Activated T-cell treated with anti-CD3 and anti-CD28 coated beads for 1 hour (primary cell): ENCODE data around the gene MBOAT7.
"Not testable (repeated sequence)": the region's sequence is repeated elsewhere in the genome, so short reads cannot be mapped to it uniquely, and the experiment has no call there.

Experiments
- DNase-seq: peaks from one replicate; pipeline ENCODE4 v3.0.0-alpha.2; 2020; ENCODE audit warnings: low read depth

Gene MBOAT7

GRCh38 chr19:54209058-54209810 is 19.9 kb upstream of the MBOAT7 start:
- no peak for DNase-seq

- no peak for DNase-seq
Observed at GRCh38 chr19:54208784-54209057, 19.3 kb upstream of the MBOAT7 start.

GRCh38 chr19:54207983-54208783 is 18.8 kb upstream of the MBOAT7 start:
- no peak for DNase-seq

DNA sequence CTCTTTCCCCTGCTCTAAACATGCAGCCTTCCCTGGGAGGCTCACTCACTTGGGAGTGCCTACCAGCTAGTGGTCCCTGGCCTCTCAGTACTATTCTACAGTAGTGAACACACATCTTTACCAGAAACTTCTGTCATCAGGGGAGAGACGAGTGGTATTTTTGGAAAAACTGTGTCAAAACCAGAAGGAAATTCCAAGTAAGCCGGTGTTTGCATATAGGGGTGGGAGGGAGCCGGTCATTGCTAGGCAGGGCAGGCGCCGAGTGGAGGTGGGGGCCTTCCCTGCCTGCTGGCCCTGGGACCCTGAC is 18.2 kb upstream of the MBOAT7 start:
- DNase-seq: no peak

DNA sequence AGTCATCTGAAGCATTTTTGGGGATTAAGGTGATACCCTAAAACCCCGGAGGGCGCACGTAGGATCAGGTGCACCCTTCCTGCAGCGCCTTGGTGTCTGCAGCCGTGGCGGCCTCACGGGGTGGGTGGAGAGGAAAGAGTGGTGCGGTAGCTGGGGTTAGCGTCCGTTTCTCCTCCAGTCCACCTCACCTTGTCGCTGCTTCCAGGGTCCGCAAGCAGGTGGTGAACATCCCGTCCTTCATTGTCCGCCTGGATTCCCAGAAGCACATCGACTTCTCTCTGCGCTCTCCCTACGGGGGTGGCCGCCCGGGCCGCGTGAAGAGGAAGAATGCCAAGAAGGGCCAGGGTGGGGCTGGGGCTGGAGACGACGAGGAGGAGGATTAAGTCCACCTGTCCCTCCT is 17.8 kb upstream of the MBOAT7 start:
- DNase-seq: not testable (repeated sequence)

- no peak for DNase-seq
Observed at GRCh38 chr19:54206831-54207177, 17.4 kb upstream of the MBOAT7 start.

DNA sequence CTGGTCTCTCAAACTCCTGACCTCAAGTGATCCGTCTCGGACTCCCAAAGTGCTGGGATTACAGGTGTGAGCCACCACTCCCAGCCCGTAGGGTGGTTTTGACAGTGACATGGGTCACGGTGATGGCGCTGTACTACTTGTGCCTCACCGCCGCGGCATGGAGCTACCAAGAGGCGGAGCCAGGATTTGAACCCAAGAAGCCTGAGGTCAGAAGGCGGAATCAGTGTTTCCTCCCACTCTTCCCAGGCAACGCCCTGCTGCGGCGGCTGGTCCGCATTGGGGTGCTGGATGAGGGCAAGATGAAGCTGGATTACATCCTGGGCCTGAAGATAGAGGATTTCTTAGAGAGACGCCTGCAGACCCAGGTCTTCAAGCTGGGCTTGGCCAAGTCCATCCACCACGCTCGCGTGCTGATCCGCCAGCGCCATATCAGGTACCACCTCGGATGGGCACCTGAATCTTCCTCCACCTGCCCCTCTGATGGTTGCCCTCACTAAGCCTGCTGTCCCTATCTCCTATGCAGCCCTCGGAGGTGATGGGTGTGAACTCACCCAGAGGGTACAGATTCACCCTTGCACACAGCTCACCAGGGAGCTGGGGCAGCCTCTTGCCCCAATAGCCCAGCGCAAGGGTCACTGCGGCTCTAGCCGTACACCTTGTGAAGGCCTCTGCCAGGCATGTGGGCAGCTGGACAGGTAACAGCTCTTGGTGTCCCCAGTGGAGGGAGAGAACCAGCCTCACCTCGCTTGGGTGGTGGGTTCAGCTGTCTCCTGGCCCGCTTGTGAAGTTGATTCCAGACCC is 16.9 kb upstream of the MBOAT7 start:
- no peak for DNase-seq

DNA sequence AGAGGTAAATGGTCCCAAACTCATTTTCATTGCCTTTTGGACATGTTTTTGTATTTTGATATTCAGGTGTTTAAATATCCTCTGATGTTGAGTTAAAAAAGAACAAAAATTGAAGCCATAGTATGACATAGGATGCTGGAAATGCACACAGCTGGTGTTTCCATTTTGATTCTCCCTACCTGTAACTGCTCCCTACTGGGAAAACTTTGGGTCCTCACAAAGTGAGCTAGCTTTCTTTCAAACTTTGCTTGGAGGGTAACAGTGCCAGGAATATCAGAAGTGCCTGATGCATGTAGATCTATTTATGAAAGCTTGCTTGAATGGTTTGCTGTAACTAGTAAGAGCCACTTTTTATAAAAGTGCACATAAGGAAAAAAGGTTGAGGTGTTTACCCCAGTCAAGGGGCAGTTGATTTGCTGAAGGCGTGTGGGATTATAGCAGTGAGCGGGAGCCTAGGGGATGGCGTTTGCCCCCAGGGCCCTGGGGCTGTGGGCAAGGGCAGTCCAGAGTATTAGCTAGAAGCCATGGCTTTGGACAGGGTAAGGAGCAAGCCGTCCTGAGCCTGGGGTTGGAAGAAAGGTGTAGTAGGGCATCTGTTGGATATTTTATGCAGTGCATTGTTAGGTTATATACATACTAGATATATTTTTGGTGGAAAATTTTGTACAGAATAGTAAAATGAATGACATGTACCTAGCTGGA is 15.5 kb upstream of the MBOAT7 start:
- DNase-seq: no peak

- no peak for DNase-seq
Observed at GRCh38 chr19:54203151-54203611, 13.8 kb upstream of the MBOAT7 start.

DNA sequence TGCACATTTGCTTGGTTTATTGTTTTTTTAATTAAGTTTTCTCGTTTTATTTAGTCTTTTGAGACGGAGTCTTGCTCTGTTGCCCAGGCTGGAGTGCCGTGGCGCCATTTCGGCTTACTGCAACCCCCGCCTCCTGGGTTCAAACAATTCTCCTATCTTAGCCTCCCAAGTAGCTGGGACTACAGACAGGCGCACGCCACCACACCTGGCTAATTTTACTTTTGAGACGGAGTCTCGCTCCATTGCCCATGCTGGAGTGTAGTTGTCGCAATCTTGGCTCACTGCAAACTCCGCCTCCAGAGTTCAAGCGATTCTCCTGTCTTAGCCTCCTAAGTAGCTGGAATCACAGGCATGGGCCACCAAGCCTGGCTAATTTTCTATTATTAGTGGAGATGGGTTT is 12.6 kb upstream of the MBOAT7 start:
- no peak for DNase-seq

DNA sequence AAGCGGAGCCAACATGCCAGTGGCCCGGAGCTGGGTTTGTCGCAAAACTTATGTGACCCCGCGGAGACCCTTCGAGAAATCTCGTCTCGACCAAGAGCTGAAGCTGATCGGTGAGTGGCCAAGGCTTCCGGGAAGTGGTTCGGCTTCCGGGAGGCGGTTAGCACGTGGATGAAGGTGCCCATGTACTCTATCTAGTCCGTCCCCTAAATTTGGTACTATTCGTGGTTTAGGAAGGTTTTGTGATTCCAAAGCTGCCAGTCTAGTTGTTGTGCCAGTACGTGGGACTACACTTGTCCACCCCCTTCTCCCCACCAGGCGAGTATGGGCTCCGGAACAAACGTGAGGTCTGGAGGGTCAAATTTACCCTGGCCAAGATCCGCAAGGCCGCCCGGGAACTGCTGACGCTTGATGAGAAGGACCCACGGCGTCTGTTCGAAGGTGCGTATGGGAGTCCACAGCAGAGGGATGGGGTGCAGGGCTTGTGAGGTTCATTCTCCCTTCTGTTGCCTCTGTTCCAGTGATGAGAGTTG is 11.9 kb upstream of the MBOAT7 start:
- no peak for DNase-seq

DNA sequence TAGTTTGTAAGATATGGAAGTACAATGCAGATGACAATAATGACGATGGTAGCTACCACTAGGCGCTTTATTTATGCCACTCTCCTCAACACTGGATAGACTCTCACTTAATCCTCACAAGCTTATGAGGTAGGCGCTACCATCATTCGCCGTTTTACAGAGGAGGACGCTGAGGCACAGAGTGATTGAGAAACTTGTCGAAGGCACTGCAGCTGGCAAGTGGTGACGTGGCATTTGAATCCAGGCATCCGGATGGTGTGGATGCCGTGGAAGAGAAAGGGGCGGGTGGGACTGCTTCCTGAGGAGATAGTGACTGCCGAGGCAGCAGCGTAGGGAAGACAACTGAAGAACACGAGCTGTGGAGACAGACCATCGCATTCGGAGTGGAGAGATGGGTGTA is 10.0 kb upstream of the MBOAT7 start:
- DNase-seq: no peak

- no peak for DNase-seq
Observed at GRCh38 chr19:54197121-54197520, 7.7 kb upstream of the MBOAT7 start.

DNA sequence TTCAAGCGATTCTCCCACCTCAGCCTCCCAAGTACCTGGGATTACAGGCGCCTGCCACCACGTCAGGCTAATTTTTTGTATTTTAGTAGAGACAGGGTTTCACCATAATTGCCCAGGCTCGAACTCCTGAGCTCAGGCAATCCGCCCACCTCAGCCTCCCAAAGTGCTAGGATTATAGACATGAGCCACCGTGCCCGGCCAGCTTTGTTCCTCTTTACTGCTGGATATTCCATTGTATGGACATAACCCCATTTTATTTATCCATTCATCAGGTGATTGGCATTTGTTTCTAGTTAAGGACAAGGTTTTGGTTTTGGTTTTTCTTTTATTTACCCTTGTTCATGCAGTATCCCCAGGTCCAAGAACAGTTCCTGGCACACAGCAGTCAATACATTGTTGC is 7.2 kb upstream of the MBOAT7 start:
- no peak for DNase-seq

- not testable (repeated sequence) for DNase-seq
Observed at GRCh38 chr19:54194463-54194862, 5.1 kb upstream of the MBOAT7 start.

GRCh38 chr19:54193011-54193410 is 3.6 kb upstream of the MBOAT7 start:
- DNase-seq: no peak

DNA sequence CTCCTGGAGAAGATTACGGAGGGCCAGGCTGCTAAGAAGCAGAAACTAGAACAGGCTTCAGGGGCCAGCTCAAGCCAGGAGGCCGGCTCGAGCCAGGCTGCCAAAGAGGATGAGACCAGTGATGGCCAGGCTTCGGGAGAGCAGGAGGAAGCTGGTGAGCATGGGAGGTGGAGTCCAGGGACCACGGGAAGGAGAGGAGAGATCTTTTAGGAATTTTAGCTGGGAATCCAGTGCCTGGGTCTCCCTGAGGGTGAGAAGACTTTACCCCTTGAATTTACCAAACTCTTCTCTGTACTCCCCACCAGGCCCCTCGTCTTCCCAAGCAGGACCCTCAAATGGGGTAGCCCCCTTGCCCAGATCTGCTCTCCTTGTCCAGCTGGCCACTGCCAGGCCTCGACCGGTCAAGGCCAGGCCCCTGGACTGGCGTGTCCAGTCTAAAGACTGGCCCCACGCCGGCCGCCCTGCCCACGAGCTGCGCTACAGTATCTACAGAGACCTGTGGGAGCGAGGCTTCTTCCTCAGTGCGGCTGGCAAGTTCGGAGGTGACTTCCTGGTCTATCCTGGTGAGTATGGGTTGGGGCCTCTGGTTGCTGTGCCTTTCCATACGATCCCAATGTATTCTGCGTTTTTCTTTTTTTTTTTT is 2.6 kb upstream of the MBOAT7 start:
- no peak for DNase-seq

DNA sequence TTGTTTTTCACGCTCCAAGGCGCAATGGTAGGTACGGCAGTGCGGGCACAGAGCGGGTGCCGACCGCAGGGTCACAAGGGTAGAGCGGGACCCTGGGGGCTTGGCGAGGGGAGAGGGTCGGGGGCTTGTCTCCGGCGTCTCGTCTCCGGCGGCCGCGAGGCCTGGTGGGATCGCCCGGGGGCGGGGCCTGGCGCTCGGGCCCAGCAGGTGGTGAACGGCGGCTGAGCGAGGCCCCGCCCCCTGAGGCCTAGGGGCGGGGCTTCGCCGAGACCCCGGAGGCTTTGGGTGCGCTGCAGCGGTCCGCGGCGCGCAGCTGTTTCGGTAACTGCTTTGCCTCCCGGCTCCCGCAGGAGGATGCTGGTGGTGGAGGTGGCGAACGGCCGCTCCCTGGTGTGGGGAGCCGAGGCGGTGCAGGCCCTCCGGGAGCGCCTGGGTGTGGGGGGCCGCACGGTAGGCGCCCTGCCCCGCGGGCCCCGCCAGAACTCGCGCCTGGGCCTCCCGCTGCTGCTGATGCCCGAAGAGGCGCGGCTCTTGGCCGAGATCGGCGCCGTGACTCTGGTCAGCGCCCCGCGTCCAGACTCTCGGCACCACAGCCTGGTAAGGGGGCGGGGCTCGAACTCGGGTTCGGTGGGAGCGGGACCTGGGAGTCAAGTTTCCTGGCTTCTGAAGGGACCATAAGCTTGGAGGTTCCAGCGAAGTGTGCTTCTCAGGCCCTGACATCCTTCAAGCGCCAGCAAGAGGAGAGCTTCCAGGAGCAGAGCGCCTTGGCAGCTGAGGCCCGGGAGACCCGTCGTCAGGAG is 1.8 kb upstream of the MBOAT7 start, which contains the start of gene TSEN34:
Gene TSEN34, plus strand, starts transcription at position 298 of the 800 bp plus-strand sequence. Its CDS starts 57 bp downstream, at position 355.
- peak; percentile 81 for DNase-seq

DNA sequence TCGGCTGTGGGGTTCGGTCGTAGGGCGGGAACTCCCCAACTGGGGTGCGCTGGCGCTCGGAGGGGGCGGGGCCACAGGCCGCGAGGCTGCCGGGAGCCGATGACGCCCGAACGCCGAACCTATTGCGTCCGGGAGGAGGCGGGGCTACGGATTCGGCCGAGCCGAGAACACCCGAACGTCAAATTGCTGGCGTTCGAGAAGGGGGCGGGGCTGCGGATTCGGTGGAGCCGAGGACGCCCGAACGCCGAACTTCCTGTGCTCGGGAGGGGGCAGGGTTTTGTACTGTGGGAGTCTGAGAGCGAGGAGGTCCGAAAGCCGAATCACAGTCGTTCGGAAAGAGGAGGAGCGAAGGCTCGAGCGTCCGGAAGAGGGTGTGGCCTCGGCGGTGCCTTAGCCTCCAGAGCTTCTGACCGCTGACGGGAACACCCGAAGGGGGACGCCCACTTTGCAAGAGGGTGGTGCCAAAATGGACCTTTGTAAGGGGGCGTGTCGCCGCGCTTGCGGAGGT is 1.2 kb upstream of the MBOAT7 start:
- DNase-seq: peak; percentile 100

DNA sequence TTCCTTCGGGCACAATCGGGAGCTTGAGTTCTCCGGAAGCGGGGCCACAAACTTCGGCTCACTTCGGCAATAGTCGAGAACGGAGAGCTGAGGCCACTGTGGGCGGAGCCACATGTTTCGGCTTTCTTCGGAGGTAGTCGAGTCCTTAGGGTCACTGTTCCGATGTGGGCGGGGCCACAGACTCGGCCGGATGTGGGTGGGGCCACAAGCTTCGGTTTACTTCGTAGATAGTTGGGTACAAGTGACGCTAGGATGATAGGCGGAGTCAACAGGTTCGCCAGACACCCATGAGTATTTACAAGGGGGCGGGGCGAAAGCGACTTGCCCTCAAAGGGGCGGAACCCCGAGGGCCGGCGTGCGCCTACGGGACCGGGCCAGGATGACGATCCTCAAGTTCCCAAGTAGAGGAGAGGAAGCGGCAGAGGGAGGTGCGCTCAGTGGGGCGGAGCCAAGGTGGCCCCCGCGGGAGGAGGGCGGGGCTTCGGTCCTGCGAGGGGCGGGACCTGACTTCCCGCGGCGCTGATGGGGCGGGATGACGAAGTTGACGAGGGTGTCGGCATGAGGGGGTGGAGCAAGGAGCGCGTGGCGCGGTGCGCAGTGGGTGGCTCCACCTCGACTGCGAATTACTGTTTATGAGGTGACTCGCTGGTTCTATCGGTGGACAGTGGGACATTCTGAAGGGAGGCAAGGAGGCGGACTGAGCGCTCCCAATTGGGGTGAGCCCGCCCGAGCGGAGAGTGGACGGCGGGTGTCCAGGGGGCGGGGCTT is 539 bp upstream of the MBOAT7 start:
- DNase-seq: peak; percentile 99
